Measurements from ENCODE around the gene OR5L2. TPM values are rescaled to one million over a fixed set of nuclear protein-coding genes. Genes with fewer than 3 reads are reported as not detected.

Gene OR5L2
- not detected in 3 replicates for total RNA-seq

DNA sequence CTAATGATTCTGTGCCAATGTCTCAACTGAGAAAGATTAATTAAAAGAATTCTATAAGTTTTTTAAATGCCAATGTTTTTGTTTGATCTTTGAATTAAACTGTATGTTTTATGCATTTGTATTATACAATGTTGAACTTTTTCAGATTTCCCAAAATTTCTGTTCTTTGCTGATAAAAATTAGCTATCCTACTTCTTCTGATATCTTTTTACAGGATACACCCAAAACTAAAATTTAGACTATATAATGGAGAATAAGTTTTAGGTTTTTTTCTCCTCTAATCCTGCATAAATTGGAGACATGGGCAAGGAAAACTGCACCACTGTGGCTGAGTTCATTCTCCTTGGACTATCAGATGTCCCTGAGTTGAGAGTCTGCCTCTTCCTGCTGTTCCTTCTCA, at the start of gene OR5L2:
Gene OR5L2 (plus strand): TSS at position 301 of the 400 bp plus-strand sequence. CDS start 0 bp downstream, at position 301.
- no peak within 1 kb of the TSS for H3K27ac Mint-ChIP-seq
- H3K4me1 Mint-ChIP-seq = no peaks in the 10 kb centered on the region
- no peaks in the 10 kb centered on the region for H3K36me3 Mint-ChIP-seq
- no peak for DNase-seq (ENCODE audit: low spot score in 2 of 2, unreplicated experiment in 2 of 2)
- peaks cover 64% of the 10 kb centered on the region for H3K9me3 Mint-ChIP-seq
- H3K4me3 Mint-ChIP-seq = no peak within 1 kb of the TSS
- no peaks in the 10 kb centered on the region for H3K27me3 Mint-ChIP-seq (ENCODE audit: low read depth)
- TF ChIP-seq, protein P1, sequence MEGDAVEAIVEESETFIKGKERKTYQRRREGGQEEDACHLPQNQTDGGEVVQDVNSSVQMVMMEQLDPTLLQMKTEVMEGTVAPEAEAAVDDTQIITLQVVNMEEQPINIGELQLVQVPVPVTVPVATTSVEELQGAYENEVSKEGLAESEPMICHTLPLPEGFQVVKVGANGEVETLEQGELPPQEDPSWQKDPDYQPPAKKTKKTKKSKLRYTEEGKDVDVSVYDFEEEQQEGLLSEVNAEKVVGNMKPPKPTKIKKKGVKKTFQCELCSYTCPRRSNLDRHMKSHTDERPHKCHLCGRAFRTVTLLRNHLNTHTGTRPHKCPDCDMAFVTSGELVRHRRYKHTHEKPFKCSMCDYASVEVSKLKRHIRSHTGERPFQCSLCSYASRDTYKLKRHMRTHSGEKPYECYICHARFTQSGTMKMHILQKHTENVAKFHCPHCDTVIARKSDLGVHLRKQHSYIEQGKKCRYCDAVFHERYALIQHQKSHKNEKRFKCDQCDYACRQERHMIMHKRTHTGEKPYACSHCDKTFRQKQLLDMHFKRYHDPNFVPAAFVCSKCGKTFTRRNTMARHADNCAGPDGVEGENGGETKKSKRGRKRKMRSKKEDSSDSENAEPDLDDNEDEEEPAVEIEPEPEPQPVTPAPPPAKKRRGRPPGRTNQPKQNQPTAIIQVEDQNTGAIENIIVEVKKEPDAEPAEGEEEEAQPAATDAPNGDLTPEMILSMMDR (IDR thresholded peaks at IDR 0.05; ENCODE audit: unreplicated experiment) = no peak

DNA sequence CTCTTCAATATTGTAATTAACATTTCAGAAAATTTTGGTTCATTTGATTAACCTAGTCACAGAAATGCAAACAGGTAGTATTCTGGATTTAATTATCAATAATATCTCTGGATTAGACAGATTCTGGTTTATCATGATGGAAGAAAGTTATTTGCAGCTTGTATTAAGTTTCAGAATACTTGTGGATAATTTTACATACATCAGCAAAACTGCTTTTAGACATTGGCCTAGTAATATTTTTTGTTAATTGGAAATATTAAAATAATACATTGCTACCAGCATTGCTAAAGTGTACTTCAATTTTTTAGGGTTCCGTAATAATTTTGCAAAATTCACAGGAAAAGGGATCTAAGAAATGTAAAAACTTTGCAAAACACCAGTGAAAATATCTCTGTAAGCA, 35.4 kb upstream of the OR5L2 start:
- no peak overlapping the region for H3K4me3 Mint-ChIP-seq
- no peaks in the 10 kb centered on the region for H3K27me3 Mint-ChIP-seq (ENCODE audit: low read depth)
- no peak for DNase-seq (ENCODE audit: low spot score in 2 of 2, unreplicated experiment in 2 of 2)
- no peaks in the 10 kb centered on the region for H3K36me3 Mint-ChIP-seq
- H3K27ac Mint-ChIP-seq = no peak overlapping the region
- TF ChIP-seq, protein P1 (IDR thresholded peaks at IDR 0.05; ENCODE audit: unreplicated experiment) = no peak
- no peaks in the 10 kb centered on the region for H3K4me1 Mint-ChIP-seq
- peaks cover 67% of the 10 kb centered on the region for H3K9me3 Mint-ChIP-seq

DNA sequence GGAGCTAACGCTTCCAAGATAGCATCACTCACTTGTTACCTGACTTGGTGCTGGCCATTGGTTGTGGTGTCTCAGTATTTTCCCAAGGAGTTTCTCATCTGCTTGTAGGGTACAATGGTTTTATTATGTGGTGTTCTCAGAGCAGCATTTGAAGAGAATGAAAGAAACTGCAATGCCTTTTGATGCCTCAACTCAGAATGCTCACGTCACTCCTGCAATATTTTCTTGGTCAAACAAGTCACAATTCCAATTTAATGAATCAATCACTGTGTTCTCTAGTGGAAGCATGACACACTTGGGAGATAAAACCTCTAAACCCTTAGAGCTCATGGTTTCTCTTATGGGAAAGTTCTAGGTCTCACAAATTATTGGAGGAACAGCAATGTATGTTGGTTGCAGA, 33.7 kb upstream of the OR5L2 start:
- Mint-ChIP-seq H3K36me3 (no peaks in the 10 kb centered on the region), H3K4me1 (no peaks in the 10 kb centered on the region), H3K27ac (no peak overlapping the region), H3K27me3 (ENCODE audit: low read depth) (no peaks in the 10 kb centered on the region), H3K4me3 (no peak overlapping the region), H3K9me3 (peaks cover 52% of the 10 kb centered on the region)
- TF ChIP-seq, protein P1 (IDR thresholded peaks at IDR 0.05; ENCODE audit: unreplicated experiment) = no peak
- DNase-seq (ENCODE audit: low spot score in 2 of 2, unreplicated experiment in 2 of 2) = no peak

DNA sequence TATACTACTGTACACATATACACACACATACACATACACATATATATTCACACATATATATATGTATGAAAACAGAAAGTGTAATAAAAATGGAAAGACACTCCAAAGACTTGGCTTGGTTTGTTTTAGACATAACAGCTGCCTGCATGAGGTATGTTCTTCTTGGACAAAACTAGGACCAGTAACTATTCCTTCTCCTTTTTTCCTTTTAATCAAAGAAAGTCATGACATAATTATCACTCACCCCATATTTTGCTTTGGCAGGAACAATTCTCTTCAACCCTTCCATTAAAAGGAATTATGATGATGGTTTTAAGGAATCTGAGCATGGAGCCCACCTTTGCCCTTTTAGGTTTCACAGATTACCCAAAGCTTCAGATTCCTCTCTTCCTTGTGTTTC, 31.8 kb upstream of the OR5L2 start, which contains the start of gene OR5D14:
Gene OR5D14 (plus strand): TSS at position 301 of the 400 bp plus-strand sequence. CDS start 0 bp downstream, at position 301.
- no peak within 1 kb of the TSS for H3K27ac Mint-ChIP-seq

DNA sequence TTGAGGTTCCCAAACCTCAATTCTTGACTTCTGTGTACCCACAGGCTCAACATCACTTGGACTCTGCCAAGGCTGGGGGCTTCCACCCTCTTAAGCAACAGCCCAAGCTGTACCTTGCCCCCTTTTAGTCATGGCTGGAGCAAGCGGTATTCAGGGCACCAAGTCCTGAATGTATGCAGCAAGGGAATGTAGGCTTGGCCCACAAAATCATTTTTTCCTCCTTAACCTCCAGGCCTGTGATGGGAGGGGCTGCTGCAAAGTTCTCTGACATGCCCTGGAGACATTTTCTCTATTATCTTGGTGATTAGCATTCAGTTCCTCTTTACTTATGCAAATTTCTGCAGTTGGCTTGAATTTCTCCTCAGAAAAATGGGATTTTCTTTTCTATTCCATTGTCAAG, 20.8 kb upstream of the OR5L2 start:
- H3K27ac Mint-ChIP-seq = no peak overlapping the region
- no peaks in the 10 kb centered on the region for H3K4me1 Mint-ChIP-seq
- DNase-seq (ENCODE audit: low spot score in 2 of 2, unreplicated experiment in 2 of 2) = no peak
- TF ChIP-seq, protein P1 (IDR thresholded peaks at IDR 0.05; ENCODE audit: unreplicated experiment) = no peak
- no peaks in the 10 kb centered on the region for H3K27me3 Mint-ChIP-seq (ENCODE audit: low read depth)
- H3K4me3 Mint-ChIP-seq = no peak overlapping the region
- peaks cover 67% of the 10 kb centered on the region for H3K9me3 Mint-ChIP-seq
- H3K36me3 Mint-ChIP-seq = no peaks in the 10 kb centered on the region

More for the DNA sequence above, 31.8 kb upstream of the OR5L2 start, which contains the start of gene OR5D14:
- H3K4me3 Mint-ChIP-seq = no peak within 1 kb of the TSS
- no peaks in the 10 kb centered on the region for H3K4me1 Mint-ChIP-seq
- no peak for DNase-seq (ENCODE audit: low spot score in 2 of 2, unreplicated experiment in 2 of 2)
- TF ChIP-seq, protein P1 (IDR thresholded peaks at IDR 0.05; ENCODE audit: unreplicated experiment) = no peak
- H3K36me3 Mint-ChIP-seq = no peaks in the 10 kb centered on the region
- H3K27me3 Mint-ChIP-seq (ENCODE audit: low read depth) = no peaks in the 10 kb centered on the region
- peaks cover 55% of the 10 kb centered on the region for H3K9me3 Mint-ChIP-seq

DNA sequence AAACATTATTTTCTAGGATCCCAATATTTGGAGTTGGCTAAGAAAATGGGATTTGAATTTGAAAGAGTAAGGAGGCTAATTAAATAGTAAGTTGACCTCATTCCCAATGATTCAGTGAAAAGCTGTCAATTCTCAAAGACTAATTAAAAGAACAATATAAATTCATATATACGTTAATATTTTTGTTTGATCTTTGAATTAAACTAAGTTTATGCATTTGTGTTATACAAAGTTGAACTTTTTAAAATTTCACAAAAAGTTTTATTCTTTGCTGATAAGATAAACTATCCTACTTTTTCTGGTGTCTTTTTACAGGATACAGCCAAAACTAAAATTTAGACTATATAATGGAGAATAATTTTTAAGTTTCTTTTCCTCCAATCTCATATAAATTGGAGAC, 16.0 kb upstream of the OR5L2 start, which contains the start of gene OR5L1:
Gene OR5L1 (plus strand): TSS at position 301 of the 400 bp plus-strand sequence. CDS start 100 bp downstream, outside the sequence.
- TF ChIP-seq, protein P1 (IDR thresholded peaks at IDR 0.05; ENCODE audit: unreplicated experiment) = no peak
- Mint-ChIP-seq H3K9me3 (peaks cover 65% of the 10 kb centered on the region), H3K4me1 (no peaks in the 10 kb centered on the region), H3K27ac (no peak within 1 kb of the TSS), H3K4me3 (no peak within 1 kb of the TSS), H3K27me3 (ENCODE audit: low read depth) (no peaks in the 10 kb centered on the region), H3K36me3 (no peaks in the 10 kb centered on the region)
- DNase-seq (ENCODE audit: low spot score in 2 of 2, unreplicated experiment in 2 of 2) = no peak
